ENCODE measurements around the gene MRPL22. TPM values are rescaled to one million over a fixed set of nuclear protein-coding genes. Genes with fewer than 3 reads are reported as not detected.

The MRPL22 gene
- total and polyA plus RNA-seq, 2 of the 13 experiments (the other 11 are each of a cell fraction or from before 2014, with no cell fraction given) = 66.8 to 84.8 TPM

DNA sequence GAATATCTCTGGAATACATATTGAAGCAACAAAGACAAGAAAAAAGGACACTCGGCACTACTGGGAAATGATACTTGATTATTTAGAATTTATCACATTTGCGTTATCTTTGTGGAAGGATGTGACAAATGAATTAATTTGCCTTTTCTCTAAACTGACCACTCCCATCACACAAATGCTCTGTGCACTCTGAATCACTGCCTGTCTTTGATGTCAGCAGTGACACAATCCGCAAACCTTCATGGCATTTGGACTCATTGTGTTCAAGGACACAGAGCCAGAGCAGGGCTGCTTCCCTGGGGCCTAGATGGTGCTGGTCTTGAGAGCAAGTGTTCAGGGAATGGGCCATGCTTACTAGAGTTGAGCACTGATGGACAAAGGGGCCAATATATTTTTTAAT, 67.8 kb downstream of the MRPL22 start (continued):
- TF ChIP-seq, protein P1, sequence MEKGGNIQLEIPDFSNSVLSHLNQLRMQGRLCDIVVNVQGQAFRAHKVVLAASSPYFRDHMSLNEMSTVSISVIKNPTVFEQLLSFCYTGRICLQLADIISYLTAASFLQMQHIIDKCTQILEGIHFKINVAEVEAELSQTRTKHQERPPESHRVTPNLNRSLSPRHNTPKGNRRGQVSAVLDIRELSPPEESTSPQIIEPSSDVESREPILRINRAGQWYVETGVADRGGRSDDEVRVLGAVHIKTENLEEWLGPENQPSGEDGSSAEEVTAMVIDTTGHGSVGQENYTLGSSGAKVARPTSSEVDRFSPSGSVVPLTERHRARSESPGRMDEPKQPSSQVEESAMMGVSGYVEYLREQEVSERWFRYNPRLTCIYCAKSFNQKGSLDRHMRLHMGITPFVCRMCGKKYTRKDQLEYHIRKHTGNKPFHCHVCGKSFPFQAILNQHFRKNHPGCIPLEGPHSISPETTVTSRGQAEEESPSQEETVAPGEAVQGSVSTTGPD (CRISPR knock-in tag; IDR thresholded peaks at IDR 0.05) = no peak
- TF ChIP-seq, protein P2, sequence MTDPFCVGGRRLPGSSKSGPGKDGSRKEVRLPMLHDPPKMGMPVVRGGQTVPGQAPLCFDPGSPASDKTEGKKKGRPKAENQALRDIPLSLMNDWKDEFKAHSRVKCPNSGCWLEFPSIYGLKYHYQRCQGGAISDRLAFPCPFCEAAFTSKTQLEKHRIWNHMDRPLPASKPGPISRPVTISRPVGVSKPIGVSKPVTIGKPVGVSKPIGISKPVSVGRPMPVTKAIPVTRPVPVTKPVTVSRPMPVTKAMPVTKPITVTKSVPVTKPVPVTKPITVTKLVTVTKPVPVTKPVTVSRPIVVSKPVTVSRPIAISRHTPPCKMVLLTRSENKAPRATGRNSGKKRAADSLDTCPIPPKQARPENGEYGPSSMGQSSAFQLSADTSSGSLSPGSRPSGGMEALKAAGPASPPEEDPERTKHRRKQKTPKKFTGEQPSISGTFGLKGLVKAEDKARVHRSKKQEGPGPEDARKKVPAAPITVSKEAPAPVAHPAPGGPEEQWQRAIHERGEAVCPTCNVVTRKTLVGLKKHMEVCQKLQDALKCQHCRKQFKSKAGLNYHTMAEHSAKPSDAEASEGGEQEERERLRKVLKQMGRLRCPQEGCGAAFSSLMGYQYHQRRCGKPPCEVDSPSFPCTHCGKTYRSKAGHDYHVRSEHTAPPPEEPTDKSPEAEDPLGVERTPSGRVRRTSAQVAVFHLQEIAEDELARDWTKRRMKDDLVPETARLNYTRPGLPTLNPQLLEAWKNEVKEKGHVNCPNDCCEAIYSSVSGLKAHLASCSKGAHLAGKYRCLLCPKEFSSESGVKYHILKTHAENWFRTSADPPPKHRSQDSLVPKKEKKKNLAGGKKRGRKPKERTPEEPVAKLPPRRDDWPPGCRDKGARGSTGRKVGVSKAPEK (CRISPR knock-in tag; IDR thresholded peaks at IDR 0.05; ENCODE audit: borderline replicate concordance) = no peak
- TF ChIP-seq DPF2 (CRISPR knock-in tag; IDR thresholded peaks at IDR 0.05; ENCODE audit: borderline replicate concordance, low read depth) (peak; percentile 77; the same call in 1 of the 2 replicates), SRSF1 (optimal IDR thresholded peaks at IDR 0.05; ENCODE audit: low read depth, low read length) (no peak), ZNF552 (CRISPR knock-in tag; IDR thresholded peaks at IDR 0.05; ENCODE audit: borderline replicate concordance) (no peak), GZF1 (CRISPR knock-in tag; IDR thresholded peaks at IDR 0.05) (no peak), HNRNPLL (IDR thresholded peaks at IDR 0.05; ENCODE audit: low read depth, low read length, poor library complexity, severe bottlenecking) (no peak), ZNF761 (CRISPR knock-in tag; conservative IDR thresholded peaks at IDR 0.05) (no peak), HNF4G (IDR thresholded peaks at IDR 0.05; ENCODE audit: borderline replicate concordance, low read depth, low read length) (peak; percentile 62; the same call in 1 of the 2 replicates), HNF4G (CRISPR knock-in tag; IDR thresholded peaks at IDR 0.05; ENCODE audit: borderline replicate concordance, low read depth) (peak; percentile 59; the same call in 1 of the 2 replicates), GLI4 (CRISPR knock-in tag; IDR thresholded peaks at IDR 0.05; ENCODE audit: borderline replicate concordance) (no peak), KLF15 (CRISPR knock-in tag; IDR thresholded peaks at IDR 0.05; ENCODE audit: borderline replicate concordance) (no peak), SNRNP70 (IDR thresholded peaks at IDR 0.05; ENCODE audit: low read depth, low read length) (no peak)
- TF ChIP-seq, protein P3, sequence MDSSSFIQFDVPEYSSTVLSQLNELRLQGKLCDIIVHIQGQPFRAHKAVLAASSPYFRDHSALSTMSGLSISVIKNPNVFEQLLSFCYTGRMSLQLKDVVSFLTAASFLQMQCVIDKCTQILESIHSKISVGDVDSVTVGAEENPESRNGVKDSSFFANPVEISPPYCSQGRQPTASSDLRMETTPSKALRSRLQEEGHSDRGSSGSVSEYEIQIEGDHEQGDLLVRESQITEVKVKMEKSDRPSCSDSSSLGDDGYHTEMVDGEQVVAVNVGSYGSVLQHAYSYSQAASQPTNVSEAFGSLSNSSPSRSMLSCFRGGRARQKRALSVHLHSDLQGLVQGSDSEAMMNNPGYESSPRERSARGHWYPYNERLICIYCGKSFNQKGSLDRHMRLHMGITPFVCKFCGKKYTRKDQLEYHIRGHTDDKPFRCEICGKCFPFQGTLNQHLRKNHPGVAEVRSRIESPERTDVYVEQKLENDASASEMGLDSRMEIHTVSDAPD (CRISPR knock-in tag; IDR thresholded peaks at IDR 0.05) = no peak
- TF ChIP-seq, protein P4, sequence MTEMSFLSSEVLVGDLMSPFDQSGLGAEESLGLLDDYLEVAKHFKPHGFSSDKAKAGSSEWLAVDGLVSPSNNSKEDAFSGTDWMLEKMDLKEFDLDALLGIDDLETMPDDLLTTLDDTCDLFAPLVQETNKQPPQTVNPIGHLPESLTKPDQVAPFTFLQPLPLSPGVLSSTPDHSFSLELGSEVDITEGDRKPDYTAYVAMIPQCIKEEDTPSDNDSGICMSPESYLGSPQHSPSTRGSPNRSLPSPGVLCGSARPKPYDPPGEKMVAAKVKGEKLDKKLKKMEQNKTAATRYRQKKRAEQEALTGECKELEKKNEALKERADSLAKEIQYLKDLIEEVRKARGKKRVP (CRISPR knock-in tag; IDR thresholded peaks at IDR 0.05) = no peak
- TF ChIP-seq, protein P5, sequence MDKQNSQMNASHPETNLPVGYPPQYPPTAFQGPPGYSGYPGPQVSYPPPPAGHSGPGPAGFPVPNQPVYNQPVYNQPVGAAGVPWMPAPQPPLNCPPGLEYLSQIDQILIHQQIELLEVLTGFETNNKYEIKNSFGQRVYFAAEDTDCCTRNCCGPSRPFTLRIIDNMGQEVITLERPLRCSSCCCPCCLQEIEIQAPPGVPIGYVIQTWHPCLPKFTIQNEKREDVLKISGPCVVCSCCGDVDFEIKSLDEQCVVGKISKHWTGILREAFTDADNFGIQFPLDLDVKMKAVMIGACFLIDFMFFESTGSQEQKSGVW (CRISPR knock-in tag; IDR thresholded peaks at IDR 0.05; ENCODE audit: borderline replicate concordance) = no peak
- TF ChIP-seq, protein P6, sequence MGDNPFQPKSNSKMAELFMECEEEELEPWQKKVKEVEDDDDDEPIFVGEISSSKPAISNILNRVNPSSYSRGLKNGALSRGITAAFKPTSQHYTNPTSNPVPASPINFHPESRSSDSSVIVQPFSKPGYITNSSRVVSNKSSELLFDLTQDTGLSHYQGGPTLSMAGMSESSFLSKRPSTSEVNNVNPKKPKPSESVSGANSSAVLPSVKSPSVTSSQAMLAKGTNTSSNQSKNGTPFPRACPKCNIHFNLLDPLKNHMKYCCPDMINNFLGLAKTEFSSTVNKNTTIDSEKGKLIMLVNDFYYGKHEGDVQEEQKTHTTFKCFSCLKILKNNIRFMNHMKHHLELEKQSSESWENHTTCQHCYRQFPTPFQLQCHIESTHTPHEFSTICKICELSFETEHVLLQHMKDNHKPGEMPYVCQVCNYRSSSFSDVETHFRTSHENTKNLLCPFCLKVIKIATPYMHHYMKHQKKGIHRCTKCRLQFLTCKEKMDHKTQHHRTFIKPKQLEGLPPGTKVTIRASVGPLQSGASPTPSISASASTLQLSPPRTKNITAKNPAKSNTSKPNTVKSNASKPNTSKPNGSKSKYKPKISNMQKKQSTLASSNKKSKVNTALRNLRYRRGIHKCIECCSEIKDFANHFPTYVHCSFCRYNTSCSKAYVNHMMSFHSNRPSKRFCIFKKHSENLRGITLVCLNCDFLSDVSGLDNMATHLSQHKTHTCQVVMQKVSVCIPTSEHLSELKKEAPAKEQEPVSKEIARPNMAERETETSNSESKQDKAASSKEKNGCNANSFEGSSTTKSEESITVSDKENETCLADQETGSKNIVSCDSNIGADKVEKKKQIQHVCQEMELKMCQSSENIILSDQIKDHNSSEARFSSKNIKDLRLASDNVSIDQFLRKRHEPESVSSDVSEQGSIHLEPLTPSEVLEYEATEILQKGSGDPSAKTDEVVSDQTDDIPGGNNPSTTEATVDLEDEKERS (CRISPR knock-in tag; IDR thresholded peaks at IDR 0.05) = 0 out of 2 replicates have a peak, but pooled peaks have one; percentile 7
